ENCODE data around the gene ZCCHC14. TPM values are rescaled to one million over a fixed set of nuclear protein-coding genes. Genes with fewer than 3 reads are reported as not detected.
A peak's percentile ranks its signal among the peaks of the same experiment; 100 is the strongest.

Gene ZCCHC14
- 16.7 TPM for total RNA-seq
- long read RNA-seq, partial matches to known transcripts = 4 of 8 reads
- long read RNA-seq, other reads (novel, unspliced or antisense) = 4 of 8 reads

DNA sequence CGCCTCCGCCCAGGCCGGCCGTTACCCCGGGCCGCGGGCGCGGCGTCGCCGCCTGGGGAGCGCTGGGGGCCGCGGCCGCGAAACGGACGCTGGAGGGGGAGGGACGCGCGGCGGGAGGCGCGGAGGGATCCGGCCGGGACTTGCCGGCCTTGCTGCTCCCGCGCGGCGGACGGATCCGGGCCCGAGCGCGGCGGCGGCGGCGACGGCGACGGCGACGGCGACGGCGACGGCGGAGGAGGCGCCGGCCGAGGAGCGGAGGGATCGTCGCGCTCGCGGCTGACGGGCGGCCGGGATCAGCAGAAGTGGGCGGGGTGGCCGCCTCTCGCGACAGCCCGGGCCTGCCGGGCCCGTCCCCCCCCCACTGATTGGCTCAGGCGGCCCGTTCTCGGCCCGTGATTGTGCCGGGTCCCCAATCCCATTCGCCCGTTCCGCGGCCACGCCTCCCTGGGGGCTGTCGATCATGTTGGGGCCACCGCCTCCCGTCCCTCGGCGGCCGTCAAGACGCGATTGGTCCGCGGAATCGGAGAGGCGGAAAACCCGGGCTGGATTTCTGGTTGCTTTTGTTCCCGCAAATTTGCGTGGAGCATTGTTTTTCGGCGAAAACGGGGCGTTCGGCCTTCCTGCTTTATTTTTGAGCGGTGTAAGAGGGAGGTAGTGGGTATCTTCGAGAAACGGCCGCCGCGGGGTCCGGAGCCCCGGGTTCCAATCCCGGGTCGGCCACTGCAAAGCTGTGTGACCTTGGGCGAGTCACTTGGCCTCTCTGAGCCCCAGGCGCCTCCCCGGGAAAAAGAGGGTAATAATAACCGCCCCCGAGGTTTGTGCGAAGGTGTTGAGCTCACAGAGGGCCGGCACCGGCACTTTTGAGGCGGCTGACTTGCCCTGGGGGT, at the start of gene ZCCHC14:
TSS of gene ZCCHC14 (minus strand) at position 304 of the 887 bp plus-strand sequence. CDS start 786 bp downstream, outside the sequence.
- intact Hi-C loops (cut with micrococcal nuclease) = no loop called here
- ATAC-seq (peak; percentile 99), DNase-seq (peak; percentile 100)

- intact Hi-C loops (cut with micrococcal nuclease) = no loop called here
- ATAC-seq (peak; percentile 16), DNase-seq (no peak)
Measured at GRCh38 chr16:87541872-87542234, 49.0 kb upstream of the ZCCHC14 start.

GRCh38 chr16:87541147-87541871, 48.5 kb upstream of the ZCCHC14 start:
- intact Hi-C loops (cut with micrococcal nuclease) = no loop called here
- ATAC-seq = peak; percentile 76
- peak; percentile 59 for DNase-seq

GRCh38 chr16:87540897-87541146, 48.0 kb upstream of the ZCCHC14 start:
- DNase-seq (no peak), ATAC-seq (peak; percentile 32)
- intact Hi-C loops (cut with micrococcal nuclease) = no loop called here

DNA sequence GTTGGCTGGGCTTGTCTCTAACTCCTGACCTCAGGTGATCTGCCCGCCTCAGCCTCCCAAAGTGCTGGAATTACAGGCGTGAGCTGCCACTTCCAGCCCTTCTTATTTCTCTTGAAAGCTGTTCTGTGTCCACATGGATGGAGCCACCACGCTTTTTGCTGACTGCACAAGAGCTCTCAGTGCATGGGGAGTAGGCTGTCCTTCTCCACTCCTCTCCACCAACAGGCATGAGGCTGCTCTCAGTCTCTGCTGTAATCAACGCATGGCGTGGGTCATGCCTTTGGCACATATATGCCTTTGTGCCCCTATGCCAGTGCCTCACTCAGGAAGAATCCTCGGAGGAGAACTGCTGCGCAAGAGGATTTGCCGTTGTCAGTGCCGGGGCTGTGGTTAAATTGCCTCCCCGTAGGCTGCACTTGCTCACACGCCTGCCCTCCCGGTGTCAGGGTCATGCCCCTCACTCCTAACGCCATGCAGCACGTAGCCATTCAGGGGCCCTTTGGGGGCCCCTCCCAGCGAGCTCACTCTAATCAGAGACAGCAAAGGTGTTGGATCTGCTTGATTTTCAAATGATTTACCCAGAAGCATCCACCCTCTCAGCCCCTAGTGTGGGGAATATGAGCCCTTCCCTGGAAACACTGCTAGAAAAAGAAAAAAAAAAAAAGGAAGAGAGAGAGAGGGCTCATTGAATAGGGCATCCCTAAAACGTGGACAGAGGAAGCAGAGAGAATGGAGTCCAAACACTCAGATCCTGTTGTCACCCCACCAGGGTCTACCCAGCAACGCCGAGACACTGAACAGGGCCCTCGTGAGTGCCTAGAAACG, 47.5 kb upstream of the ZCCHC14 start:
- intact Hi-C loops (cut with micrococcal nuclease) = no loop called here
- DNase-seq = no peak
- ATAC-seq = peak; percentile 42

DNA sequence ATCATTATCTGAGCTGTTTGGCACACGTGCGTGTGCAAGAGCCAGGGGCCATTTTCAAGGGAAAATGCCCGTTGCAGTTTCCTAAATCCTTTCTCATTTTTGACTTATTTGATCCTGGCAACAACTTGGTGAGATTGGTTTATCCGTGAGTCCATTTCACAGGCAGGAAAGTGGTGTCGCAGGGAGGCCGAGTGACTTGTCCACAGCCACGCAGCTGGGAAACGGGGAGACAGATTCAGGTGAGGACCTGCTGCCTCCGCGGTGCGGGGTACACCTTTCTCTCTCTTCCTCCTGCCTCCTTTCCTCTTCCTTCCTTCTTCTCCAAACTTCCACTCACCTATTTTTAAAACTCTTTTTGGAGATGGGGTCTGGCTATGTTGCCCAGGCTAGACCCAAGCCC, 46.3 kb upstream of the ZCCHC14 start:
- DNase-seq (no peak), ATAC-seq (no peak)
- intact Hi-C loops (cut with micrococcal nuclease) = no loop called here

- intact Hi-C loops (cut with micrococcal nuclease) = no loop called here
- no peak for DNase-seq
Measured at GRCh38 chr16:87538594-87538993, 45.8 kb upstream of the ZCCHC14 start.

GRCh38 chr16:87538160-87538559, 45.3 kb upstream of the ZCCHC14 start:
- ATAC-seq (no peak), DNase-seq (no peak)
- intact Hi-C loops (cut with micrococcal nuclease) = no loop called here

More at GRCh38 chr16:87538594-87538993, 45.8 kb upstream of the ZCCHC14 start:
- ATAC-seq = no peak

DNA sequence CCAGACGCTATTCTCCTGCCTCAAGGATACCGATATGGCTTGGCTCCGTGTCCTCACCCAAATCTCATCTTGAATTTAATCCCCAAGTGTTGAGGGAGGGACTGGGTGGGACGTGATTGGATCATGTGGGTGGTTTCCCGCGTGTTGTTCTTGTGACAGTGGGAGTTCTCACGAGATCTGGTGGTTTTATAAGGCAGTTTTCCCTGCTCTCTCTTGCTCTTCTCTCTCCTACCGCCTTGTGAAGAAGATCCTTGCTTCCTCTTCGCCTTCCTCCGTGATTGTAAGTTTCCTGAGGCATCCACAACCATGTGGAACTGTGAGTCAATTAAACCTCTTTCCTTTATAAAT, 43.9 kb upstream of the ZCCHC14 start:
- DNase-seq (no peak), ATAC-seq (no peak)
- intact Hi-C loops (cut with micrococcal nuclease) = no loop called here

- intact Hi-C loops (cut with micrococcal nuclease) = no loop called here
- no peak for ATAC-seq
- DNase-seq = no peak
Measured at GRCh38 chr16:87535855-87536794, 43.3 kb upstream of the ZCCHC14 start.

GRCh38 chr16:87535457-87535854, 42.6 kb upstream of the ZCCHC14 start:
- ATAC-seq (no peak), DNase-seq (no peak)
- intact Hi-C loops (cut with micrococcal nuclease) = no loop called here

DNA sequence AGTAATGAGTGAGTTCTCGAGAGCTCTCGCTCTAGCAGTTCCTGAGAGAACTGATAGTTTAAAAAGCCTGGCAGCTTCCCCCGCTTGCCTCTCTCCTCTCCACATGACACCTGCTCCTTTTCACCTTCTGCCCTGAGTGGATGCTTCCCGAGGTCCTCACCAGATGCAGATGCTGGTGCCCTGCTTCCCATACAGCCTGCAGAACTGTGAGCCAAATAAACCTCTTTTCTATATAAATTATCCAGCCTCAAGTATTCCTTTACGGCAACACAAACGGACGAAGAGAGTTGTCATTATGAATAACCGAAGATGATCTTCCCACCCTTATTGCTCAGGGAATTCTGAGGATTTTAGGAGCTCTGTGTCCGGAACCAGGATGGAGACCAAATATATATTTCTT, 41.9 kb upstream of the ZCCHC14 start:
- ATAC-seq = no peak
- intact Hi-C loops (cut with micrococcal nuclease) = no loop called here
- no peak for DNase-seq

GRCh38 chr16:87534030-87534653, 41.3 kb upstream of the ZCCHC14 start:
- no peak for DNase-seq
- intact Hi-C loops (cut with micrococcal nuclease) = no loop called here
- ATAC-seq = no peak

GRCh38 chr16:87533061-87533460, 40.2 kb upstream of the ZCCHC14 start:
- no peak for ATAC-seq
- DNase-seq = no peak
- intact Hi-C loops (cut with micrococcal nuclease) = no loop called here

- ATAC-seq (peak; percentile 47), DNase-seq (no peak)
- intact Hi-C loops (cut with micrococcal nuclease) = no loop called here
Measured at GRCh38 chr16:87531418-87531817, 38.6 kb upstream of the ZCCHC14 start.

- ATAC-seq (no peak), DNase-seq (no peak)
- intact Hi-C loops (cut with micrococcal nuclease) = no loop called here
Measured at GRCh38 chr16:87528690-87529579, 36.1 kb upstream of the ZCCHC14 start.

DNA sequence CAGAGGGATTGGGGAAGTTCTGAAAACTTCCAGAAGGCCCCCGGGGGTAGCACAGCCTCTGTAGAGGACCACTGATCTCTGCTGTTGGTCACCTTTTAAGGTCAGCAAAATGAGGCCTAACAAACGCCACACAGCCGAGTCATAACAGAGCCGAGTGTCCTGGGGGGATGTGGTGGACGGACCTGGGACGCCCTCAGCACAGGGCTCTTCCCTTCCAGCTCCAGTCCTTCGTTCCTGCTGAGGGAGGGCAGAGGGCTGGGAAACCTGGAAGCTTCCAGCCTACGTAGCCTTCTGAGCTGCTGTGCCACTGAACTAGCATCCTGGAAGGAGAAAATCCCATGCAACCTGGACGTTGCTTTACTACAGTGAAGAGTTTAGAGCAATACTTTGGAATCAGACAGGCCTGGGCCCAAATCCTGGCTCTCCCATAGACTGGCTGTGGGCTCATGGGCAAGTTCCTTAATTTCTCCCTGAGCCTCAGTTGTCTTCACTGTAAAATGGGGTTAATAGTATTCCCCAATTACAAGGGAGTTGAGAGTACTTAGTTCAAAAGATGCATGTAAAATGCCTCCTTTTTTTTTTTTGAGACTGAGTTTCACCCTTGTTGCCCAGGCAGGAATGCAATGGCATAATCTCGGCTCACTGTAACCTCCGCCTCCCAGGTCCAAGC, 34.4 kb upstream of the ZCCHC14 start:
- intact Hi-C loops (cut with micrococcal nuclease) = no loop called here
- DNase-seq (no peak), ATAC-seq (no peak)
